Prostate gland (tissue), 2 donors: ENCODE measurements around the gene PRPSAP1. TPM values are rescaled to one million over a fixed set of nuclear protein-coding genes. Genes with fewer than 3 reads are reported as not detected.
"Not testable (repeated sequence)": the region's sequence is repeated elsewhere in the genome, so short reads cannot be mapped to it uniquely, and the experiment has no call there.

ENCODE experiments used
- DNase-seq: peaks from one replicate; pipeline ENCODE4 v3.0.0-alpha.2; 2019; ENCODE audit warnings: low spot score
- H3K27ac ChIP-seq, 2 donors: fragments of 200-600 bp; sonication (generic); 2 replicates each; pipeline ENCODE4 v1.5.1; 2017 to 2019
- H3K27me3 ChIP-seq: fragments of 200-600 bp; sonication (generic); replicated peaks from 2 replicates; pipeline ENCODE4 v1.5.1; 2019; ENCODE audit not compliant: insufficient read depth
- H3K36me3 ChIP-seq, 2 donors: fragments of 200-600 bp; sonication (generic); 1 replicate in 1 of 2; 2 replicates in 1 of 2; pipeline versions ENCODE4 v1.5.1 to v1.8.1; 2017 to 2019
- H3K4me1 ChIP-seq: fragments of 200-600 bp; sonication (generic); replicated peaks from 2 replicates; pipeline ENCODE4 v1.5.1; 2019
- H3K4me3 ChIP-seq, 2 donors: fragments of 200-600 bp; sonication (generic); 2 replicates each; pipeline ENCODE4 v1.5.1; 2017 to 2019
- H3K9me3 ChIP-seq: fragments of 200-600 bp; sonication (generic); 2 replicates; pipeline ENCODE4 v1.5.1; 2017
- POLR2A ChIP-seq: fragments of 450-650 bp; IDR thresholded peaks from one replicate; pipeline ENCODE4 v1.6.1; 2016; ENCODE audit warnings: antibody characterized with exemption, mild to moderate bottlenecking
- POLR2AphosphoS5 ChIP-seq: sonication (generic); formaldehyde crosslinking; IDR thresholded peaks from one replicate; pipeline ENCODE4 v1.6.1; 2017; ENCODE audit warnings: antibody characterized with exemption
- WGBS: methylation state at CpG from one replicate; pipeline ENCODE4 v1.1.5; 2018; 5-methylcytosine and 5-hydroxymethylcytosine counted together
- intact Hi-C: fragments of 100-400 bp; cut with DNase I; formaldehyde crosslinking; loops from one replicate; pipeline ENCODE4 v1.14.2; 2022
- total RNA-seq, 2 donors: library from RNA; depleted of rRNA; stranded (reverse); fragments of >200 nt; gene quantifications; one replicate each; pipeline ENCODE4 v1.1.0, GENCODE V29; 2016
- TF ChIP-seq, protein P1 (sequence below), 4 experiments: fragments of 200-600 bp in 2 of 4; fragments of 450-650 bp in 2 of 4; sonication (generic) in 2 of 4; IDR thresholded peaks; 1 replicate in 3 of 4; 2 replicates in 1 of 4; pipeline ENCODE4 v1.5.1; 2016 to 2019; ENCODE audit warnings: antibody characterized with exemption in 4 of 4, mild to moderate bottlenecking in 2 of 4, moderate library complexity in 2 of 4

PRPSAP1 gene
- total RNA-seq, 2 donors from 2014 or later, result 51.5 to 115 TPM

DNA sequence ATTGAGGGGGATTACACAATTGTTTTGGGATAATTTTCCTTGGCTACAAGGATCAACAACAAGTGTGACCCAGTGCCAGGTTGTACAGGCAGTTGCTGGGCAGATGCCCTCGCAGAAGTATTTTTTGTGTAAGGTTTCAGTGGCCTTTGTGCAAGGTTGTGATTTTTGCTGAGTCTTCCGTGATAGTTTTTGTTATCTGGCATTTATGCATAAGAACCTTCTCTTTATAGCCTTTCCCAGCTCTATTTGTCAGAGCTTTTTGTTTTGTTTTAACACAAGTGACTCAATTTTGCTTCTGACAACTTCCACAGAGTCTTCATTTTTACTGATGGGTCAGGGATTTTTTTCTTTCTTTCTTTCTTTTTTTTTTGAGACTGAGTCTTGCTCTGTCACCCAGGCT lies 6.7 kb upstream of the PRPSAP1 start:
- Histone ChIP-seq H3K4me1 (peaks cover 4% of the 10 kb centered on the region), H3K36me3 (no peaks in the 10 kb centered on the region), H3K9me3 (no peaks in the 10 kb centered on the region), H3K4me3 (no peak overlapping the region), H3K27ac (no peak overlapping the region), H3K27me3 (no peaks in the 10 kb centered on the region)
- no peak for DNase-seq
- intact Hi-C loops, result no loop called here
- 47% methylated on average over 2 of the region's 2 CpGs for WGBS
- TF ChIP-seq, protein P1, sequence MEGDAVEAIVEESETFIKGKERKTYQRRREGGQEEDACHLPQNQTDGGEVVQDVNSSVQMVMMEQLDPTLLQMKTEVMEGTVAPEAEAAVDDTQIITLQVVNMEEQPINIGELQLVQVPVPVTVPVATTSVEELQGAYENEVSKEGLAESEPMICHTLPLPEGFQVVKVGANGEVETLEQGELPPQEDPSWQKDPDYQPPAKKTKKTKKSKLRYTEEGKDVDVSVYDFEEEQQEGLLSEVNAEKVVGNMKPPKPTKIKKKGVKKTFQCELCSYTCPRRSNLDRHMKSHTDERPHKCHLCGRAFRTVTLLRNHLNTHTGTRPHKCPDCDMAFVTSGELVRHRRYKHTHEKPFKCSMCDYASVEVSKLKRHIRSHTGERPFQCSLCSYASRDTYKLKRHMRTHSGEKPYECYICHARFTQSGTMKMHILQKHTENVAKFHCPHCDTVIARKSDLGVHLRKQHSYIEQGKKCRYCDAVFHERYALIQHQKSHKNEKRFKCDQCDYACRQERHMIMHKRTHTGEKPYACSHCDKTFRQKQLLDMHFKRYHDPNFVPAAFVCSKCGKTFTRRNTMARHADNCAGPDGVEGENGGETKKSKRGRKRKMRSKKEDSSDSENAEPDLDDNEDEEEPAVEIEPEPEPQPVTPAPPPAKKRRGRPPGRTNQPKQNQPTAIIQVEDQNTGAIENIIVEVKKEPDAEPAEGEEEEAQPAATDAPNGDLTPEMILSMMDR (IDR thresholded peaks at IDR 0.05), result no peak

DNA sequence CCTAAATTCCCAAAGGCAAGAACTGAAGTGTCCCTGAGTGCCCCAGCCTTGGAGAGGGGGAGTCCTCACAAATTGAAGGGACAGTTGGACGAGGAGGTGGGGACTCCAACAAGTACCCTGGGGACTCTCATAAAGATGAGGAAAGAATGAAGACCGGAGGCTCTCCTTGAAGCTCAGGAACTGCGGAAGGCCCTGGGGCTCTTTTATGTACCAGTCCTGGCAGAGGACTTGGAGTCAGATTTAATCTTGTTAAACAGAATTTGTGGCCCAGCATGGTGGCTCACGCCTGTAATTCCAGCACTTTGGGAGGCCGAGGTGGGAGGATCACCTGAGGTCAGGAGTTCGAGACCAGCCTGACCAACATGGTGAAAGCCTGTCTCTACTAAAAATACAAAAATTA lies 6.1 kb upstream of the PRPSAP1 start:
- H3K36me3 ChIP-seq, H3K4me3 ChIP-seq, H3K27me3 ChIP-seq, DNase-seq, H3K27ac ChIP-seq, H3K4me1 ChIP-seq, intact Hi-C loops, H3K9me3 ChIP-seq: not testable (repeated sequence)
- 70% methylated on average over 6 of the region's 6 CpGs for WGBS

DNA sequence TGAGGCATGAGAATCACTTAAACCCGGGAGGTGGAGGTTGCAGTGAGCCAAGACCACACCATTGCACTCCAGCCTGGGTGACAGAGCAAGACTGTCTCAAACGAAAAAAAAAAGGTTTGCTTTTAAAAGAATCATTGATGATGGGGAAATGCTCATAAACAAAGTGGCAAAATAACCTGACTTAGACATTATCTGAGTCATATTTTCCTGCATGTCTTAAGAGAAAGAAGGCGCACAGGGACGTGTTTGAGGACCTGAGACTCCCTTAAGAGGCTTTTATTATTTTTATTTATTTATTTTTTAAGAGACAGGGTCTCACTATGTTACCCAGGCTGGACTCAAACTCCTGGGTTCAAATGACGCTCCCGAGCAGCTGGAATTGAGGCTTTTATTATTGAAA lies 5.7 kb upstream of the PRPSAP1 start:
- Histone ChIP-seq H3K36me3 (no peaks in the 10 kb centered on the region), H3K27me3 (no peaks in the 10 kb centered on the region), H3K4me1 (peaks cover 4% of the 10 kb centered on the region), H3K9me3 (no peaks in the 10 kb centered on the region), H3K27ac (no peak overlapping the region), H3K4me3 (no peak overlapping the region)
- no peak for DNase-seq
- 86% methylated on average over 6 of the region's 6 CpGs for WGBS
- no peak for TF ChIP-seq POLR2AphosphoS5
- TF ChIP-seq, protein P1 (IDR thresholded peaks at IDR 0.05), result no peak
- no peak for TF ChIP-seq POLR2A
- intact Hi-C loops, result no loop called here

DNA sequence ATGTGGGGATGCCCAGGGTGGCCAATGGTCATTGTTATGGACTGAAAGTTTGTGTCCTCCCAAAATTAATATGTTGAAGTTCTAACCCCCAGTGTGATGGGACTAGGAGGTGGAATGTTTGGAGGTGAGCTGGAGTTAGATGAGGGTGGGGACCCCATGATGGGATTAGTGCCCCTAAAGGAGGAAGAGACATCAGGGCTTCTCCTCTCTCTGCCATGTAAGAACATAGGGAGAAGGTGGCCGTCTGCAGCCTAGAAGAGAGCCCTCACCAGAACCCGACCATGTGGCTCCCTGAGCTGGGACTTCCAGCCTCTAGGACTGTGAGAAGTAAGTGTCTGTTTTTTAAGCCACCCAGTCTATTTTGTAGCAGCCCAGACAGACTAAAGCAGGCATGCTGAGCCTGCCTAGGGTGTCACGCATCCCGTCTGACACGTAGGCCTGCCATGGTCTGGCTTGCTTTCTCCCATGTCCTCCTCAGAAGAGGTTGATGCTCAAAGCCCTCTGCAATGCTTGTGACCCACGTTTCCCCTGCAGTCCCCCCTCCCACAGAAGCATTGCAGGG lies 4.0 kb upstream of the PRPSAP1 start:
- Histone ChIP-seq H3K9me3 (no peaks in the 10 kb centered on the region), H3K27me3 (no peaks in the 10 kb centered on the region), H3K27ac (no peak overlapping the region), H3K4me3 (no peak overlapping the region), H3K36me3 (no peaks in the 10 kb centered on the region), H3K4me1 (peaks cover 4% of the 10 kb centered on the region)
- intact Hi-C loops, result no loop called here
- WGBS, result 86% methylated on average over 6 of the region's 6 CpGs
- no peak for DNase-seq
- TF ChIP-seq POLR2A (no peak), POLR2AphosphoS5 (no peak)
- TF ChIP-seq, protein P1 (IDR thresholded peaks at IDR 0.05), result no peak

DNA sequence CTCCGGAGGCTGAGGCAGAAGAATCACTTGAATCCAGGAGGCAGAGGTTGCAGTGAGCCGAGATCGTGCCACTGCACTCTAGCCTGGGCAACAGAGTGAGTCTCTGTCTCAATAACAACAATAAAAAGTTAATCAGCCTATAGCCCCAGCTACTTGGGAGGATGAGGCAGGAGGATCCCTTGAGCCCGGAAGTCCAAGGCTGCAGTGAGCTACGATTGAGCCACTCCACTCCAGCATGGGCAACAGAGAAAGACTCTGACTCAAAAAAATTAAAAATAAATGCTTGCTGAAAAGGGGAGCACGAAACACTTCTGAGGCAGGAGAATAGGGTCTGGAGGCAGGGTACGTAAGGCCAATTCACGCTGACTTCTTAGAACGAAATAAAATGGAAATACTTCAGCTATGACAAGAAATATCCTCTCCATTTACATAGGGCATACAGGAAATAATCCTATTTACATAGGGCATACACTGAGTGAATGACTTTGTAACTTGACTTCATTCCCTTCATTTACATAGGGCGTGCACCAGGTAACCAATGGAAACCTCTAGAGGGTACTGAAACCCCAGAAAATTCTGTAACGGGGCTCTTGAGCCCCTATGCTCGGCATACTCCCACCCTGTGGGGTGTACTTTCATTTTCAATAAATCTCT lies 3.2 kb upstream of the PRPSAP1 start:
- Histone ChIP-seq H3K4me3 (no peak overlapping the region), H3K27me3 (no peaks in the 10 kb centered on the region), H3K27ac (no peak overlapping the region), H3K9me3 (no peaks in the 10 kb centered on the region), H3K4me1 (peaks cover 4% of the 10 kb centered on the region), H3K36me3 (no peaks in the 10 kb centered on the region)
- WGBS, result 55% methylated on average over 12 of the region's 12 CpGs
- TF ChIP-seq POLR2AphosphoS5 (no peak), POLR2A (no peak)
- TF ChIP-seq, protein P1 (IDR thresholded peaks at IDR 0.05), result no peak
- intact Hi-C loops, result no loop called here
- DNase-seq, result no peak
